GM13977 (cell line): Measurements from ENCODE around the gene CTCFL.
A peak's percentile ranks its signal among the peaks of the same experiment; 100 is the strongest.

Source experiments
- DNase-seq: peaks from one replicate; pipeline ENCODE4 v3.0.0; 2012; ENCODE audit warnings: low spot score
- in situ Hi-C: fragments of 300-500 bp; cut with MboI; formaldehyde crosslinking; loops from one replicate; pipeline ENCODE4 v1.12.0; 2022; ENCODE audit warnings: low sequenced_read_pairs, low pct_unique_long_range_greater_than_20kb, mixed read lengths, inconsistent platforms; ENCODE audit not compliant: unreplicated experiment
- TF ChIP-seq, protein P1 (sequence below): IDR thresholded peaks from 2 replicates; pipeline ENCODE4 v1.5.1; 2012; ENCODE audit warnings: mild to moderate bottlenecking, control low read depth; ENCODE audit not compliant: insufficient read depth; ENCODE audit errors: extremely low read depth, missing control alignments

Gene CTCFL, protein sequence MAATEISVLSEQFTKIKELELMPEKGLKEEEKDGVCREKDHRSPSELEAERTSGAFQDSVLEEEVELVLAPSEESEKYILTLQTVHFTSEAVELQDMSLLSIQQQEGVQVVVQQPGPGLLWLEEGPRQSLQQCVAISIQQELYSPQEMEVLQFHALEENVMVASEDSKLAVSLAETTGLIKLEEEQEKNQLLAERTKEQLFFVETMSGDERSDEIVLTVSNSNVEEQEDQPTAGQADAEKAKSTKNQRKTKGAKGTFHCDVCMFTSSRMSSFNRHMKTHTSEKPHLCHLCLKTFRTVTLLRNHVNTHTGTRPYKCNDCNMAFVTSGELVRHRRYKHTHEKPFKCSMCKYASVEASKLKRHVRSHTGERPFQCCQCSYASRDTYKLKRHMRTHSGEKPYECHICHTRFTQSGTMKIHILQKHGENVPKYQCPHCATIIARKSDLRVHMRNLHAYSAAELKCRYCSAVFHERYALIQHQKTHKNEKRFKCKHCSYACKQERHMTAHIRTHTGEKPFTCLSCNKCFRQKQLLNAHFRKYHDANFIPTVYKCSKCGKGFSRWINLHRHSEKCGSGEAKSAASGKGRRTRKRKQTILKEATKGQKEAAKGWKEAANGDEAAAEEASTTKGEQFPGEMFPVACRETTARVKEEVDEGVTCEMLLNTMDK

DNA sequence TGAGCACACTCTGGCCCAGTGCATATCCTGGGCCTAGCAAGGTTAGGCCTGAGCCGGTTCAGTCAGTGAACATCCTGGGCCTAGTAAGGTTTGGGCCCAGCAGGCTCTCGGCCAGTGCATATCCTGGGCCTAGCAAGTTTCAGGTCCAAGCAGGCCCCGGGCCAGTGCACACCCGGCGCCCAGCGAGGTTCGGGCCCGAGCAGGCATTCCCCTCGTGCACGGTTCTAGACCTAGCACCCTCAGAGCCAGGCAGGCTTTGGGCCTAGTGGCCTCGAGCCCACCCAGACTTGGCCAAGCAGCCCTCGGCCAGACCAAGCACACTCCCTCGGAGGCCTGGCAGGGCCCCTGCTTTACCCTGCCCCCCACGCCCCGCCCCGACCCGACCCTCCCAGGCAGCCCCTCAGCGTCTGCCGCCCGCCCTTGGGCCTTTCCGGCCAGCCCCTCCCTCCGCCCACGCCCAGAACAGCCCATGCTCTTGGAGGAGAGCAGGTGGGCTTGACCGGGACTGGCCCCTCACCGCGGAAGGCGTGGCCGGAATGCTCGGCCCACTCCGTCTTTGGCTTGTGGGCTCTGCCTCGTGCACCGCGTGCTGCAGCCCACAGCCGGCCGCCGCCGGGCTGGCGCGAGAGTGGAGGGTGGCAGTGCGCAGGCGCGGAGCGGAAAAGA lies at the start of gene CTCFL:
Gene CTCFL, minus strand, starts transcription at position 630 of the 666 bp plus-strand sequence. CDS start 935 bp downstream, outside the sequence.
- TF ChIP-seq, protein P1, sequence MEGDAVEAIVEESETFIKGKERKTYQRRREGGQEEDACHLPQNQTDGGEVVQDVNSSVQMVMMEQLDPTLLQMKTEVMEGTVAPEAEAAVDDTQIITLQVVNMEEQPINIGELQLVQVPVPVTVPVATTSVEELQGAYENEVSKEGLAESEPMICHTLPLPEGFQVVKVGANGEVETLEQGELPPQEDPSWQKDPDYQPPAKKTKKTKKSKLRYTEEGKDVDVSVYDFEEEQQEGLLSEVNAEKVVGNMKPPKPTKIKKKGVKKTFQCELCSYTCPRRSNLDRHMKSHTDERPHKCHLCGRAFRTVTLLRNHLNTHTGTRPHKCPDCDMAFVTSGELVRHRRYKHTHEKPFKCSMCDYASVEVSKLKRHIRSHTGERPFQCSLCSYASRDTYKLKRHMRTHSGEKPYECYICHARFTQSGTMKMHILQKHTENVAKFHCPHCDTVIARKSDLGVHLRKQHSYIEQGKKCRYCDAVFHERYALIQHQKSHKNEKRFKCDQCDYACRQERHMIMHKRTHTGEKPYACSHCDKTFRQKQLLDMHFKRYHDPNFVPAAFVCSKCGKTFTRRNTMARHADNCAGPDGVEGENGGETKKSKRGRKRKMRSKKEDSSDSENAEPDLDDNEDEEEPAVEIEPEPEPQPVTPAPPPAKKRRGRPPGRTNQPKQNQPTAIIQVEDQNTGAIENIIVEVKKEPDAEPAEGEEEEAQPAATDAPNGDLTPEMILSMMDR, result no peak
- in situ Hi-C loops, result no loop called here
- DNase-seq, result no peak

DNA sequence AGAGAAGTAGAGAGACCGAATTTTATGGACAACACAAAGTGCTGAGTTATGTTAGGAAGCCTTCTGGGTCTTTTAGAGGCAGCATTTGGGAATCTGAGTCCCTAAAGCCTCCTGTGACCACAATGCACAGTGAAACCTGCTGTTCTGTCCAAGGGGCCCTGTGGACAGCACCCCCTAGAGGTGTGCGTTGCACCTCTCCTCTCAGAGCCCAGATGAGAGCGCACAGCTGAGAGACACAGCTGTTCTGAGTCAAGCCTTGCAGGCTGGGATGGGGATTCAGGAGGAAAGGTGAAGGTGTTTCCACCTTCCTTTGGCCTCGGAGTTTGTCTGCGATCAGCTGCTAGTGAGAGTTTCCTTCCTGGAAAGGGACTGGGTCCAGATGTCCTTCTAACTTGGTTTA lies 49.0 kb upstream of the CTCFL start:
- in situ Hi-C loops, result no loop called here
- TF ChIP-seq, protein P1, result peak; percentile 35
- DNase-seq, result no peak

DNA sequence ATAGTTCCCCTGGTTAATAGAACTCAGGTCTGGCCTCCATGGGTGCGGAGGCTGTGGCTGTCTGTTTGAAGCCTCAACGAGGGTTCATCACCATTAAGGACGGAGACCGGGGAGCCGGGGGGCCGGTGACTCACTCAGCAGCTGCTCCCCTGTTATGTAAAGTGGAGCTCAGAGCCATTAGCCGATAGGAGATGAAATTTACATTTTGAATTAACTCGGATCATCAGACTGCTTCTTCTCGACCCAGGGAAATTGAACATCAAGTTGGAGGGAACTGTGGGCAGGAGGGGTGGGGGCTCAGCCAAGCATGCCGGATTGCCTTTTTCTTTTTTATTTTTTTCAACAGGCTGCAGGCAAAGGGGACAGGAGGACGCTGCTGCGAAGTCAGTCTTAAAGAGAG lies 48.3 kb upstream of the CTCFL start:
- in situ Hi-C loops, result no loop called here
- TF ChIP-seq, protein P1, result no peak
- DNase-seq, result no peak

DNA sequence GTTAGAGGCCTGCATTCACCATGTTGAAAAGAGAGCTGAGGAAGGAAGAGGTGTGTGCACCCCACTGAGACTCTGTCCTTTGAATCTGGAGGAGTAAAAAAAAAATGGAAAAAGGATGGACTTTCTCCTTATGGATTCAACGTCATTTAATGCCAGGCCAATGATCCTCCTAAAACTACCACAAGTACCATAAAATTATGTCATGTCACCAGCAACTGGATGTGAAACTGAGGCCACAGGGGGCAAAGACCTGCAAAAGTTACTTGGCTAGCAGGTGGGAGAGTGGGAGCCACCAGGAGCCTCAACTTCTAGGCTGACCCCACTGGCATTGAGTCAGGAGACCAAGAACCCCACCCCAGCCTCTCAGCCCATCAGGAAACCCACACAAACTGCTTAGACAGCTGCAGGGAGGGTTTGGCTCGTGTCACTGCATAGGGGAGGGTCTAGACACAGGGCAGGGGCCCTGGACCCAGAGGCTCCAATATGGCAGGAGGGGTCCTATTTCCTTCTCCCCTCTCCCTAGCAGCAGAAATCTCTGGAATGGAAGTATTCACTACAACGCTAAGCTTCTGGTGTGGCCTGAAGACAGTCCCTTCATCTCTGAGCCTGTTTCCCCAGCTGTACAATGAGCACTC lies 47.0 kb upstream of the CTCFL start:
- in situ Hi-C loops, result no loop called here
- no peak for DNase-seq
- TF ChIP-seq, protein P1, result no peak

DNA sequence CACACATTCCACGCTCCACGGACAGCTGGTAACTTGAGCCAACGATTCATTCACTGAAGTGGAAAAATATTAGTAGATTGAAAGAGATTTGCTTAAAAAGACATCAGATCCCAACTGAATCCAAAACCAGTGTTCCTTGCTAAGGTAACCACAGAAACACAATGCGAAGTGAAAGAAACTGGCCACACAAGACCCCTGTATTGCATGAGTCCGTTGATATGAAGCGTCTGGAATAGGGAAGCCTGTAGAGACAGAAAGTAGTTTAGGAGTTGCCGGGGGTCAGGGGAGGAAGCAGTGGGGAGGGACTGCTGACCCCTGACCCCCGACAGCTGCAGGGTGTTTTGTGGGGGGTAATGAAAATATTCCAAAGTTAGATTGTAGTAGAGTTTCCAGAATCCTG lies 46.0 kb upstream of the CTCFL start:
- TF ChIP-seq, protein P1, result no peak
- DNase-seq, result no peak
- in situ Hi-C loops, result no loop called here

DNA sequence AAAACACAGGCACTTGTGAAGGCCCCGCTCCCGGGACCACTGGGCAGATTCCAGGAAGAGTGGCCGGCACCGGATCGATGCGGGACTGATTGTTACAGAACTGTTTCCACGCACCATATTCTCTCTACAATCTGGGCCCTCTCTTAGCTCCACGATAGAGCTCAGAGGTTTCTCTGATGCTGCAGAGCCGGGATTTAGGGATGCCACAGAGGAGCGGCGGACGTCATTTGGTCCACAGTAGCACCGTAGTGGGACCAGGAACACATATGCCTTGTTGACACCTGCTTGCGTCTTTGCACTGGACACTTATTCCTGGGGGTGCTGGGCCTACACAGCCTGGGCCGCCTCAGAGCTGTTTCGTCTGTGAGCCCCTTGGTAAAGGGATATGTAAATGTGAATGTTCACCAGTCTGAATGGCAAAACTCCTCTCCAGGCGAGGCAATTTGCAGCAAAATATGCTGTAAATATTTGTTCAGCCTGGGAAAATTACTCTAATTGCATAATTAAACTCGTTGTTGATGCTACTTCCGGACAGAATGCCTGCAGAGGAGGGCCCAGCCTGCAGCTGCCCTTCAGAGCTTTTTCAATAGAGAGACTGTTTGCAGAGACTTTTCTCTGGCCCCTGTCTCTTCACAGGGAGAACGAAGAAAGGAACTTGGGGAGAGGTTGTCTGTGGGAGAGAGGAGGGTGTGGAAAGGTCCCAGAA lies 45.4 kb upstream of the CTCFL start:
- no peak for DNase-seq
- in situ Hi-C loops, result no loop called here
- TF ChIP-seq, protein P1, result no peak
